DOHH2 (cell line): ENCODE data around the gene NXT1.

ENCODE experiments used
- CTCF ChIP-seq: fragments of 200-600 bp; sonication (generic); IDR thresholded peaks from one replicate; pipeline ENCODE4 v1.5.1; 2014; ENCODE audit warnings: antibody characterized with exemption, mild to moderate bottlenecking, low read depth, low read length; ENCODE audit not compliant: poor library complexity, severe bottlenecking
- EZH2phosphoT487 ChIP-seq: fragments of 200-600 bp; sonication (generic); IDR thresholded peaks from 2 replicates; pipeline ENCODE4 v1.6.1; 2017; ENCODE audit warnings: borderline replicate concordance, mild to moderate bottlenecking, antibody characterized with exemption, low read length, moderate library complexity, mixed read lengths

- no peak for TF ChIP-seq CTCF
- no peak for TF ChIP-seq EZH2phosphoT487
Observed at GRCh38 chr20:23332467-23332866, 18.1 kb upstream of the NXT1 start.
